DND-41 (cell line): Measurements from ENCODE around the gene PIGH.

Source experiments
- CTCF ChIP-seq: IDR thresholded peaks from 2 replicates; pipeline ENCODE4 v1.5.1; 2012; ENCODE audit warnings: borderline replicate concordance, low read length, moderate library complexity, mild to moderate bottlenecking; ENCODE audit not compliant: poor library complexity, severe bottlenecking; ENCODE audit errors: extremely low read depth
- EZH2 ChIP-seq: IDR thresholded peaks from 3 replicates; pipeline ENCODE4 v1.6.1; 2012; ENCODE audit warnings: borderline replicate concordance, low read depth, mild to moderate bottlenecking, moderate library complexity, low read length, inconsistent platforms; ENCODE audit not compliant: severe bottlenecking

- TF ChIP-seq EZH2 (no peak), CTCF (peak; percentile 97)
These were observed 28.6 kb downstream of the PIGH start for GRCh38 chr14:67571275-67571990.
